ENCODE data around the gene KMT5C.

KMT5C gene

DNA sequence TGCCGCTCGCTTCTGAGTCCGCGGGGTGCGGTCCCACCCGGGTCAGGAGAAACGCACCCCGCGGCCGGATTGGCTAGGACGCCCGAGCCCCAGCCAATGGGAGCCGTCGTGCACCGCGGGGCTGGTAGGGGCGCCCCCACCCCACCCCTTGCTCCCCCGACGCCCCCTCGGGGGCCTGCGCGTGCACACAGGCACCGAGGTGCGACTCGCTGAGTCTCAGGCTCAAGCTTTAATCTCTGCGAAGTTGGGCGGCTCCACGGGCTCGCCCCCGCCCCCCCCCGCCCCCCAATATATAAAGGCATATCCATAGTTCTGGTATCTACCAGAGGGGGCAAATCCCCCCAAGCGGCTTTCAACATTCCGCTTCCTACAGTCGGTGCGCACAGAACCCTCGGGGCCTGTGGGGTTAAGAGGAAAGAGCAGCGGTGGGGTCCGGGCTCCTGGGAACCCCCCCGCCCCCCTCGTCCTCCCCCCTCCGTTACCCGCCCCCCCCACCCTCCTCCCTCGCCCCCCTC is 15.1 kb downstream of the KMT5C start, which contains the start of gene COX6B2:
TSS of gene COX6B2 (minus strand) at position 22 of the 515 bp plus-strand sequence. CDS start 198 bp downstream, outside the sequence.
- ChIA-PET POLR2A (ENCODE audit: low non-redundant PET) (interaction anchor here (1.2 kb wide), 1 partner anchor 16 kb away, joined by 4 read pairs; no protein-coding TSS in a partner anchor), CTCF (interaction anchor here (0.5 kb wide), 1 partner anchor 195 kb away, joined by 3 read pairs; no protein-coding TSS in a partner anchor)
- H3K27ac ChIP-seq = peak within 1 kb of the TSS; percentile 97
- TF ChIP-seq, protein P1, sequence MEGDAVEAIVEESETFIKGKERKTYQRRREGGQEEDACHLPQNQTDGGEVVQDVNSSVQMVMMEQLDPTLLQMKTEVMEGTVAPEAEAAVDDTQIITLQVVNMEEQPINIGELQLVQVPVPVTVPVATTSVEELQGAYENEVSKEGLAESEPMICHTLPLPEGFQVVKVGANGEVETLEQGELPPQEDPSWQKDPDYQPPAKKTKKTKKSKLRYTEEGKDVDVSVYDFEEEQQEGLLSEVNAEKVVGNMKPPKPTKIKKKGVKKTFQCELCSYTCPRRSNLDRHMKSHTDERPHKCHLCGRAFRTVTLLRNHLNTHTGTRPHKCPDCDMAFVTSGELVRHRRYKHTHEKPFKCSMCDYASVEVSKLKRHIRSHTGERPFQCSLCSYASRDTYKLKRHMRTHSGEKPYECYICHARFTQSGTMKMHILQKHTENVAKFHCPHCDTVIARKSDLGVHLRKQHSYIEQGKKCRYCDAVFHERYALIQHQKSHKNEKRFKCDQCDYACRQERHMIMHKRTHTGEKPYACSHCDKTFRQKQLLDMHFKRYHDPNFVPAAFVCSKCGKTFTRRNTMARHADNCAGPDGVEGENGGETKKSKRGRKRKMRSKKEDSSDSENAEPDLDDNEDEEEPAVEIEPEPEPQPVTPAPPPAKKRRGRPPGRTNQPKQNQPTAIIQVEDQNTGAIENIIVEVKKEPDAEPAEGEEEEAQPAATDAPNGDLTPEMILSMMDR (conservative IDR thresholded peaks at IDR 0.05; ENCODE audit: low read depth) = no peak
- DNase-seq (ENCODE audit: low spot score) = no peak

DNA sequence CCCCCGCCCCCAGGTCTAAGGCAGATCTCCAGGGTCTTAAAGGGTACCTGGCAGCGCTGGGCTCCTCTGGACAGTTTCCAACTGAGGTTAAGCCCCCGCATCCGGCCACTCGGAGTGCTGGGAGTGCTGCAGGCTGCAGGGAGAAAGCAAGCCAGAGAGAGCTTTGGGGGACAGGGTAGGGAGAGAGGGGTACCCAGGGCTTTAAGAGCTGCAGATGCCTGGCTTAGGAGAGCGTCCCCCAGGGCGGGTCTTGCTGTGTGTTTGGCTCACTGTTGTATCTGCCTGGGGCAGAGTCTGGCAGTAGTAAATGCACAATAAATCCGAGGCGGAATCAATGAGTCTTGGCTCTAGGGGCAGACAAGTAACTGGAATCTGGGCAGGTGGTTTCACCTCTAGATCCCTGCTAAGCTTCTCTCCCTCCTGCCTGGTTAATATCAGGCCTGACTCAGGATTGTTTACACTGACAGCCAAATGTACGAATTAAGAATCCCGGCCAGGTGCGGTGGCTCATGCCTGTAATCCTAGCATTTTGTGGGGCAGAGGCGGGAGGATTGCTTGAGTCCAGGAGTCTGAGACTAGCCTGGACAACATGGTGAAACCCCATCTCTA is 15.6 kb downstream of the KMT5C start:
- POLR2A ChIA-PET (ENCODE audit: low non-redundant PET) = interaction anchor here (1.2 kb wide), 1 partner anchor 16 kb away, joined by 4 read pairs; no protein-coding TSS in a partner anchor
- CTCF ChIA-PET = interaction anchor here (0.5 to 0.6 kb wide), 2 partner anchors 54 to 195 kb away, joined by 3 read pairs; no protein-coding TSS in a partner anchor
- no peak for DNase-seq (ENCODE audit: low spot score)

DNA sequence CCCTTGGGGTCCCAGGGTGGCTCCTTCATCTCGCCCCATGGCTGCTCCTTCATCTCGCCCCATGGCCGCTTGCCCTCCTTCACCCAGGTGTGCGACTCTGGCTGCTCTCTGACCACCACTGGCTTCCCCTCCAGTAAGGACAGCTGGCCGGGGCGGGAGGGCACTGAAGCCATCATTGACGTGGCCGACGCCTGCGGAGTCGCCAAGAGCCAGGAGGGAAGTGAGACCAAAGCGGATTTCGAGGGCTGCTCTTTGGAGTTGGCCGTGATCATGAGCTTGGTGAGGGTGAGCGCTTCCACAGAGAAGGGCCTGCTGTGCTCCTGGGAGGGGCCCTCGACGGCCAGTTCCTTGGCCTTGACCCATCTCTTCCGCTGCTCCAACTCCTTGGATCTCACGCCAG is 18.8 kb downstream of the KMT5C start:
- DNase-seq (ENCODE audit: low spot score) = no peak
- CTCF ChIA-PET = no interaction called here
- TF ChIP-seq, protein P1 (conservative IDR thresholded peaks at IDR 0.05; ENCODE audit: low read depth) = no peak
- POLR2A ChIA-PET (ENCODE audit: low non-redundant PET) = no interaction called here
- no peak overlapping the region for H3K27ac ChIP-seq

More for the DNA sequence above, 15.6 kb downstream of the KMT5C start:
- TF ChIP-seq, protein P1 (conservative IDR thresholded peaks at IDR 0.05; ENCODE audit: low read depth) = no peak
- H3K27ac ChIP-seq = peak overlapping the region; percentile 97

DNA sequence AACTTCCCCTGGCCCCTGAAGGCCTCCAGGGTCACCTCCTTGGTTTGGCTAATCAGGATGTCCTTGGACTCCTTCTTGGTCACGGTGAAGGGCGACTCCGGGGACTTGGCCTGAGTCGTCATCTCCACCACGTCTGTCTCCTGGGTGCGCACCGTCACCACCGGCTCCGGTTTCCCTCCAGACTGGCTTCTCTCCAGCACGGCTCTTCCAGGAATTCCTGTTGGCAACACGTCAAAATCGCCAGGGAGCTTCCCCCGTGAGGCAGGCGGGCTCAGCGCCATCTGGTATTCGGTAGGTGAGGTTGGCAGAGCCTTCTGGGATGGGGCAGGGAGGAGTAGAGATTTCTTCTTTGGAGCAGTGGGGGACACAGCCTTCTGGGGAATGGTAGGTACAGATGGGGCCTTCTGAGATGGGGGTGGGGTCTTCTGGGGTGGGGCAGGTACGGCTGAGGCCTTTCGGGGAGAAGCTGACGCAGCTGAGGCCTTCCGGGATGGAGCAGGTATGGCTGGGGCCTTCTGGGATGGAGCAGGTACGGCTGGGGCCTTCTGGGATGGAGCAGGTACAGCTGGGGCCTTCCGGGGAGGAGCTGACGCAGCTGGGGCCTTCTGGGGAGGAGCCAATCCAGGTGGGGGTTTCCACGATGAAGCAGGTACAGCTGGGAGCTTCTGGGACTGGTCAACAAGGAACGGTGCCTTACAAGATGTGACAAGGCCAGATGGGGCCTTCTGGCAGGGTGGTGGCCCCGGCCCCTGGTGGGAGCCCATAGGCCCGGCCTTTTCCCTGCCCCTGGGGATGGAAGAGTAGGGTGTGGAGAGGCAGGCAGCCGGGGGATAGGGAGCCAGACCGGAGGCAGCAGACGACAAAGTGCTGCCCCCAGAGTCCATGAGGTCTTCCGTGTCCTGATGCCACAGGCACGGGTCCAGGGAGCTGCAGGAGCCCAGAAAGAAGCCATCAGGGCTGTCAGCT is 19.6 kb downstream of the KMT5C start:
- H3K27ac ChIP-seq = peak overlapping the region; percentile 7; the same call in 1 of the 2 replicates
- ChIA-PET POLR2A (ENCODE audit: low non-redundant PET) (interaction anchor here (0.7 kb wide), 1 partner anchor 933 kb away, joined by 5 read pairs; no protein-coding TSS in a partner anchor), CTCF (interaction anchor here (0.6 to 0.7 kb wide), 2 partner anchors 25 to 192 kb away, joined by 4 to 5 read pairs; partner anchors contain the start of gene TMEM238)
- TF ChIP-seq, protein P1 (conservative IDR thresholded peaks at IDR 0.05; ENCODE audit: low read depth) = no peak
- no peak for DNase-seq (ENCODE audit: low spot score)

DNA sequence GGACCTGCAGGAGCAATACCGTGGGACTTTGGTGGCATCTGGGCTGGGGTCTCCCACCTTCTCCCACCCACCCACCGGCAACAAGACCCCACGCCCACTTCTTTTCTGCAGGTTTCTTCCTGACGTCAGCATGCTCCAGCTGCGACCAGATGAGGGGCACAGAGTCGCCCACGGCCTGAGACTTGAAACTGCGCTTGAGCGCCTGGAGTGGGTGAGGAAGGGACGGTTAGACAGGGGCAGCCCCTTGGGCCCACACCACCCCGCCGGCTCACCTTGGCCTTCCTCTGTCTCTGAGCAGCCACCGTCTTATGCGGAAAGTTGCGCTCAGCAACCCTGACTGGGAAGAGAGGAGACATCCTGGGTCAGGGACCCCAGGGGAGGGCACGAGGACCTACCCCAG is 21.2 kb downstream of the KMT5C start:
- TF ChIP-seq, protein P1 (conservative IDR thresholded peaks at IDR 0.05; ENCODE audit: low read depth) = no peak
- no peak overlapping the region for H3K27ac ChIP-seq
- DNase-seq (ENCODE audit: low spot score) = no peak
- ChIA-PET CTCF (interaction anchor here (0.5 kb wide), 1 partner anchor 19 kb away, joined by 3 read pairs; no protein-coding TSS in a partner anchor), POLR2A (ENCODE audit: low non-redundant PET) (interaction anchor here (0.6 kb wide), 1 partner anchor 45 kb away, joined by 6 read pairs; no protein-coding TSS in a partner anchor)

All from RWPE1 (cell line).